Astrocyte of the spinal cord (primary cell): ENCODE results near the gene ARHGEF10L.

Experiments used
- DNase-seq: peaks from one replicate; pipeline ENCODE4 v3.0.0; 2011; ENCODE audit warnings: low read depth, low spot score
- H3K4me3 ChIP-seq: 2 replicates; pipeline ENCODE4 v1.5.1; 2011; ENCODE audit warnings: low read depth, mild to moderate bottlenecking, low read length, moderate library complexity
- CTCF ChIP-seq: IDR thresholded peaks from 2 replicates; pipeline ENCODE4 v1.5.1; 2012; ENCODE audit warnings: low read depth, mild to moderate bottlenecking, low read length, inconsistent platforms
- in situ Hi-C: cut with HindIII; loops from 2 replicates; pipeline ENCODE4 v1.10.0; 2017; ENCODE audit warnings: low sequenced_read_pairs

ARHGEF10L gene

GRCh38 chr1:17670587-17671313 is 131.3 kb downstream of the ARHGEF10L start:
- H3K4me3 ChIP-seq = no peak overlapping the region
- no peak for DNase-seq
- in situ Hi-C loops = no loop called here
- TF ChIP-seq CTCF = no peak

- H3K4me3 ChIP-seq = no peak overlapping the region
- TF ChIP-seq CTCF = no peak
- in situ Hi-C loops = no loop called here
Observed at GRCh38 chr1:17671314-17671705, 131.8 kb downstream of the ARHGEF10L start.

GRCh38 chr1:17671741-17672140 is 132.2 kb downstream of the ARHGEF10L start:
- in situ Hi-C loops = no loop called here
- no peak for TF ChIP-seq CTCF
- no peak overlapping the region for H3K4me3 ChIP-seq
- DNase-seq = no peak

More at GRCh38 chr1:17671314-17671705, 131.8 kb downstream of the ARHGEF10L start:
- no peak for DNase-seq

- in situ Hi-C loops = no loop called here
- DNase-seq = no peak
- no peak overlapping the region for H3K4me3 ChIP-seq
- no peak for TF ChIP-seq CTCF
Observed at GRCh38 chr1:17672226-17672625, 132.7 kb downstream of the ARHGEF10L start.

- DNase-seq = no peak
- no peak overlapping the region for H3K4me3 ChIP-seq
- TF ChIP-seq CTCF = no peak
- in situ Hi-C loops = no loop called here
Observed at GRCh38 chr1:17673329-17674072, 134.0 kb downstream of the ARHGEF10L start.

- H3K4me3 ChIP-seq = no peak overlapping the region
- no peak for TF ChIP-seq CTCF
- no peak for DNase-seq
- in situ Hi-C loops = no loop called here
Observed at GRCh38 chr1:17674726-17675500, 135.4 kb downstream of the ARHGEF10L start.
